Fibroblast of mammary gland (primary cell): ENCODE results near the gene IL19.

ENCODE experiments used
- DNase-seq: peaks from one replicate; pipeline ENCODE4 v3.0.0-alpha.2; 2010; ENCODE audit warnings: low read depth
- H3K4me3 ChIP-seq: 2 replicates; pipeline ENCODE4 v1.5.1; 2011; ENCODE audit warnings: low read depth, mild to moderate bottlenecking, low read length, moderate library complexity; ENCODE audit not compliant: control insufficient read depth
- CTCF ChIP-seq: conservative IDR thresholded peaks from 2 replicates; pipeline ENCODE4 v1.5.1; 2011; ENCODE audit warnings: low read depth, low read length, inconsistent platforms; ENCODE audit not compliant: control insufficient read depth, insufficient read depth

Gene IL19, protein sequence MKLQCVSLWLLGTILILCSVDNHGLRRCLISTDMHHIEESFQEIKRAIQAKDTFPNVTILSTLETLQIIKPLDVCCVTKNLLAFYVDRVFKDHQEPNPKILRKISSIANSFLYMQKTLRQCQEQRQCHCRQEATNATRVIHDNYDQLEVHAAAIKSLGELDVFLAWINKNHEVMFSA

GRCh38 chr1:206770531-206771337, at the start of gene IL19:
IL19 (plus strand) TSS chr1:206770773; CDS start chr1:206836663, 65,890 bp downstream.
- no peak for TF ChIP-seq CTCF
- no peak within 1 kb of the TSS for H3K4me3 ChIP-seq
- DNase-seq, result peak; percentile 53

DNA sequence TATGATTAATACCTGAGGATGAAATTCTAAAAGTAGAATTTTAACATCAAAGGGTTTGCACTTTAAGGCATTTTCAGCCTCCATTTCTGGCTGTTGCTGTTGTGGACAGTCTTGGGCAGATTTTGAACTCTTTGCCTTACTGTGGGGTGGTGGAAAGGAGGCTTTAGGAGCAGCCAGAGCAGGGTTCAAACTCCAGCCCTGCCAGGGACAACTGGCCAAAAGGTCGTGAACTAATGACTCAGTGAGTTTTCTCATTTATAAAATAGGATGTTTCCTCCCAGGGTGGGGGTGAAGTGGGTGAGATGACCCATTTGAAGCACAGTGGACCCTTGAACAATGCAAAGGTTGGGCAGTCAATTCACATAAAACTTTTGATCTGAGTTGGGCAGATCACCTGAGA, 49.1 kb upstream of the IL19 start:
- no peak for TF ChIP-seq CTCF
- no peak overlapping the region for H3K4me3 ChIP-seq
- DNase-seq, result no peak

GRCh38 chr1:206722751-206723461, 47.7 kb upstream of the IL19 start:
- peak overlapping the region; percentile 1 for H3K4me3 ChIP-seq
- no peak for TF ChIP-seq CTCF
- DNase-seq, result peak; percentile 89

GRCh38 chr1:206723462-206723804, 47.1 kb upstream of the IL19 start:
- peak overlapping the region; percentile 1 for H3K4me3 ChIP-seq
- no peak for TF ChIP-seq CTCF
- DNase-seq, result no peak

DNA sequence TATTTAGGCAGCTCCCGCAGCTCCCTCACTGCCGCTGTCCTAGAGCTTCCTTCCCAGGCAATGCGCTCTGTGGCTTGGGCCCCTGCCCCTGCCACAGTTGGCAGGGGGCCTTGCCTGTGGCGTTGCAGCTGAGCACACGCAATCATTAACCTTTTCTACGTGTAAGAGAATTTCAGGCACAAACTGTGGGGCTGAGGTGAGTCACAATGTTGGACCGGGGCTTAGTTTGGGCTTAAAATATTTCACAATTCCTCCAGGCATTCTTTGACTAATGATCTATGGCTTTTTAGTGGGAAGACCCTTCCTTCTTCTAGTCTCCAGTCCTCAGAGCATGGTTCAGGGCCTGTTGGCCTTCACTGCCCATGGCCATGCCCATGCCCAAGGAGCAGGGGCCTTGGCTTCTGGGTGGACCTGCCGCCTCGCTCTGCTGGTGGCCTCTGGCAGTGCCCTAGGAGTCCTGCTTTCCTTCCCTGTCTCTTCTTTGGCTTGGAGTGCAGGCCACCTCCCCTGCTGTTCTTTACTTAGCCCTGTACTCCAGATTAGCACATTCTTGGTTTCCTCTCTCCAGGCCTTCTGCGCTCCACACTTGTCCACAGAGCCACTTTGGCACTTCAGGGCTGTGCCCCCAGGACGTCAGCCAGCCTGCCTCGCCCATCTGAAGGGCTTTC, 46.6 kb upstream of the IL19 start:
- no peak for TF ChIP-seq CTCF
- H3K4me3 ChIP-seq, result peak overlapping the region; percentile 1
- DNase-seq, result peak; percentile 97

GRCh38 chr1:206725109-206725963, 45.2 kb upstream of the IL19 start:
- no peak overlapping the region for H3K4me3 ChIP-seq
- TF ChIP-seq CTCF, result peak; percentile 79
- peak; percentile 70 for DNase-seq
